Heart left ventricle (tissue), 13 donors: ENCODE data around the gene SMIM28.
A peak's percentile ranks its signal among the peaks of the same experiment; 100 is the strongest.

Source experiments
- CTCF ChIP-seq, 12 donors: fragments of 200-600 bp; sonication (generic) in 4 of 12; IDR thresholded peaks; one replicate each; pipeline versions ENCODE4 v1.5.0 to v1.8.0; 2018 to 2022; ENCODE audit warnings: antibody characterized with exemption in 12 of 12, mild to moderate bottlenecking in 5 of 12
- POLR2A ChIP-seq, 2 donors: fragments of 450-650 bp; IDR thresholded peaks; one replicate each; pipeline ENCODE4 v1.6.1; 2017; ENCODE audit warnings: antibody characterized with exemption in 2 of 2, mild to moderate bottlenecking in 2 of 2, moderate library complexity in 2 of 2
- donor health status: ischemic (EF 13 %, LVEDD 7.1; RV severe dilation, severe dysfunction).
- donor health status: DM: no; HTN: yes; CAD: no.
- donor health status: DM: no; HTN: no; CAD: no.
- donor health status: ischemic (EF 25% LVEDD 6.9; RV normal size, moderate dysfunction).
- donor health status: ischemic (EF 25% LVEDD 5.7; RV mildly dilated, moderate dysfunction).
- donor health status: ischemic (EF 35%, LVEDD 5.7; RV mildly dilated, moderate dysfunction).
- donor health status: nonischemic (EF 11% LVEDD 7.7; RV severe dilation, severe dysfunction).
- donor health status: DM: yes; HTN: yes; CAD: no.
- donor health status: PGD.
- donor health status: ischemic (EF 29% LVEDD 5.4; RV normal size, mild dysfunction).
- donor health status: nonischemic (EF 23%, LVEDD 6.1; RV moderate dilation, normal function).

GRCh38 chr6:138426500-138427123 lies 48.9 kb downstream of the SMIM28 start:
- peak in 2 of 12 donors; percentile 19 for TF ChIP-seq CTCF (IDR thresholded peaks at IDR 0.05)
- no peak for TF ChIP-seq POLR2A (IDR thresholded peaks at IDR 0.05)
